Natural killer cell (primary cell): ENCODE measurements around the gene IPPK. TPM values are rescaled to one million over a fixed set of nuclear protein-coding genes. Genes with fewer than 3 reads are reported as not detected.
A peak's percentile ranks its signal among the peaks of the same experiment; 100 is the strongest.
"Not testable (repeated sequence)": the region's sequence is repeated elsewhere in the genome, so short reads cannot be mapped to it uniquely, and the experiment has no call there.

Experiments
- ATAC-seq, 3 donors: fragments of 150-1000 bp in 2 of 3; fragments of 200-7000 bp in 1 of 3; cut with Tn5 transposase; 1 replicate in 1 of 3; 2 replicates in 2 of 3; pipeline ENCODE4 v1.10.0; 2021; ENCODE audit warnings: mild to moderate bottlenecking in 2 of 3, moderate library complexity in 2 of 3
- DNase-seq, 2 donors: peaks; one replicate each; pipeline versions ENCODE4 v3.0.0 to v3.0.0-alpha.2; 2013 to 2021; ENCODE audit warnings: mixed read lengths in 1 of 2
- H3K27ac ChIP-seq: one replicate; pipeline ENCODE4 v1.5.1; 2013; ENCODE audit warnings: mild to moderate bottlenecking, low read length
- H3K27me3 ChIP-seq: one replicate; pipeline ENCODE4 v1.6.1; 2013; ENCODE audit warnings: low read length; ENCODE audit not compliant: control insufficient read depth, insufficient read depth
- H3K36me3 ChIP-seq: one replicate; pipeline ENCODE4 v1.6.1; 2013; ENCODE audit warnings: low read length; ENCODE audit not compliant: control insufficient read depth, insufficient read depth
- H3K4me1 ChIP-seq: one replicate; pipeline ENCODE4 v1.6.1; 2013; ENCODE audit warnings: low read length; ENCODE audit not compliant: control insufficient read depth, insufficient read depth
- H3K4me3 ChIP-seq: one replicate; pipeline ENCODE4 v1.5.1; 2013; ENCODE audit warnings: low read length
- H3K9me3 ChIP-seq: one replicate; pipeline ENCODE4 v1.6.1; 2013; ENCODE audit warnings: low read length; ENCODE audit not compliant: control insufficient read depth, insufficient read depth
- H3K27ac Mint-ChIP-seq, 2 donors: one replicate each; pipeline ENCODE4 v1.8.0; 2022; ENCODE audit warnings: mild to moderate bottlenecking in 2 of 2, mixed read lengths in 2 of 2, moderate library complexity in 1 of 2
- H3K27me3 Mint-ChIP-seq, 2 donors: one replicate each; pipeline ENCODE4 v1.8.0; 2022; ENCODE audit warnings: low read depth in 2 of 2, mixed read lengths in 2 of 2
- H3K36me3 Mint-ChIP-seq: one replicate; pipeline ENCODE4 v1.8.0; 2022; ENCODE audit warnings: mixed read lengths
- H3K4me1 Mint-ChIP-seq, 2 donors: one replicate each; pipeline ENCODE4 v1.8.0; 2022; ENCODE audit warnings: mixed read lengths in 2 of 2
- H3K4me3 Mint-ChIP-seq: one replicate; pipeline ENCODE4 v1.8.0; 2022; ENCODE audit warnings: mild to moderate bottlenecking, moderate library complexity, mixed read lengths
- H3K9me3 Mint-ChIP-seq, 2 donors: one replicate each; pipeline ENCODE4 v1.8.0; 2022; ENCODE audit warnings: mixed read lengths in 2 of 2
- WGBS: methylation state at CpG from one replicate; pipeline ENCODE4 v1.1.7; 2013; ENCODE audit warnings: missing lambda C conversion rate; ENCODE audit not compliant: insufficient coverage; 5-methylcytosine and 5-hydroxymethylcytosine counted together
- intact Hi-C: fragments of 100-400 bp; cut with micrococcal nuclease; formaldehyde crosslinking; loops from one replicate; pipeline ENCODE4 v1.14.2; 2022
- total RNA-seq, 4 donors: library from RNA; stranded (reverse); fragments of 120-200 nt in 1 of 4; gene quantifications; one replicate each; pipeline versions ENCODE4 v1.2.3 to v1.2.4, GENCODE V29; 2013 to 2022
- TF ChIP-seq, protein P1 (sequence below): fragments of 200-600 bp; IDR thresholded peaks from one replicate; pipeline ENCODE4 v1.8.0; 2022; ENCODE audit warnings: antibody characterized with exemption

Gene IPPK
- total RNA-seq, 3 donors from 2014 or later (not counting 1 experiment from before 2014, with no cell fraction given): 4.9 to 9.2 (median 6.7) TPM

DNA sequence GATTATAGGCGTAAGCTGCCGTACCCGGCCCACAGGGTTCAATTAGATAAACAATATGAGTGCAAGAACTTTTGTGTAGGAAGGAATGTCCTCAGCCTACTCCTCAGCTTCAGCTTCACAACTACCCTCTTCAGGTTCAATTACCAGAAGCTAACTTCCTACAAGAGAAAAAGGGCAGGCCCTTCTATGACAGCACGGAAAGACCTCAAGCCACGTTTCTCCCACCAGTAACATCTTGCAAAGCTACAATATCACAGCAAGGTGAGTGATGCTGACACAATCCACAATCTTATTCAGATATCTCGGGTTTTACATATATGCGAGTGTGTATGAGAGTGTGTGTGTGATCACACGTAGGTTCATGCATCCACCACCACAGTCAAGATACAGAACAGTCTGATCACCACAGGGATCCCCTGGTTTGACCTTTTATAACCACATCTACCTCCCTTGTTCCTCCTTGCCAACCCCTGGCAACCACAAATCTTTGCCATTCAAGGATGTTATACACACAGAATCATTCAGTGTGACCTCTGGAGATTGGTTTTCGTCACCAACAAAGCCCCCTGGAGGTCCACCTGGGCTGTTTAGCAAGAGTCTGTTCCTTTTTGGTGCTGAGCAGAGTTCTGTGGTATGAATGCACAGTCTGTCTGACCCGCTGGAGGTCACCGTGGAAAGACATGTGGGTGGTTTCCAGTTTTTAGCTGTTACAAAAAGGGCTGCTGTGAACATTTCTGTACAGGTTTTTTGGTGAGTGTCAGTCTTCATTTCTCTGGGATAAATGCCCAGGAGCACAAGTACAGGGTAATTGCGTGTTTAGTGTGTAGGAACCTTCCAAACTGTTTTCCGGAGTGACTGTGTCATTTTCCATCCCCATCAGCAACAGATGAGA, 38.2 kb downstream of the IPPK start:
- Mint-ChIP-seq H3K9me3 (no peaks in the 10 kb centered on the region), H3K4me3 (no peak overlapping the region), H3K27me3 (no peaks in the 10 kb centered on the region), H3K36me3 (no peaks in the 10 kb centered on the region), H3K27ac (peak overlapping the region in 1 of 2 donors; percentile 49), H3K4me1 (peaks cover 0 to 4% of the 10 kb centered on the region in 2 donors)
- Histone ChIP-seq H3K4me3 (no peak overlapping the region), H3K27me3 (no peaks in the 10 kb centered on the region), H3K36me3 (peaks cover 32% of the 10 kb centered on the region), H3K9me3 (no peaks in the 10 kb centered on the region), H3K27ac (no peak overlapping the region), H3K4me1 (no peaks in the 10 kb centered on the region)
- ATAC-seq (peak in 2 of 3 donors; percentile 18 to 41), DNase-seq (peak in 1 of 2 donors; percentile 6)
- TF ChIP-seq, protein P1, sequence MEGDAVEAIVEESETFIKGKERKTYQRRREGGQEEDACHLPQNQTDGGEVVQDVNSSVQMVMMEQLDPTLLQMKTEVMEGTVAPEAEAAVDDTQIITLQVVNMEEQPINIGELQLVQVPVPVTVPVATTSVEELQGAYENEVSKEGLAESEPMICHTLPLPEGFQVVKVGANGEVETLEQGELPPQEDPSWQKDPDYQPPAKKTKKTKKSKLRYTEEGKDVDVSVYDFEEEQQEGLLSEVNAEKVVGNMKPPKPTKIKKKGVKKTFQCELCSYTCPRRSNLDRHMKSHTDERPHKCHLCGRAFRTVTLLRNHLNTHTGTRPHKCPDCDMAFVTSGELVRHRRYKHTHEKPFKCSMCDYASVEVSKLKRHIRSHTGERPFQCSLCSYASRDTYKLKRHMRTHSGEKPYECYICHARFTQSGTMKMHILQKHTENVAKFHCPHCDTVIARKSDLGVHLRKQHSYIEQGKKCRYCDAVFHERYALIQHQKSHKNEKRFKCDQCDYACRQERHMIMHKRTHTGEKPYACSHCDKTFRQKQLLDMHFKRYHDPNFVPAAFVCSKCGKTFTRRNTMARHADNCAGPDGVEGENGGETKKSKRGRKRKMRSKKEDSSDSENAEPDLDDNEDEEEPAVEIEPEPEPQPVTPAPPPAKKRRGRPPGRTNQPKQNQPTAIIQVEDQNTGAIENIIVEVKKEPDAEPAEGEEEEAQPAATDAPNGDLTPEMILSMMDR: no peak
- intact Hi-C loops: loop anchor here (5.0 kb wide), 1 partner anchor 289 kb away; no protein-coding TSS in a partner anchor
- 70% methylated on average over 7 of the region's 13 CpGs for WGBS

DNA sequence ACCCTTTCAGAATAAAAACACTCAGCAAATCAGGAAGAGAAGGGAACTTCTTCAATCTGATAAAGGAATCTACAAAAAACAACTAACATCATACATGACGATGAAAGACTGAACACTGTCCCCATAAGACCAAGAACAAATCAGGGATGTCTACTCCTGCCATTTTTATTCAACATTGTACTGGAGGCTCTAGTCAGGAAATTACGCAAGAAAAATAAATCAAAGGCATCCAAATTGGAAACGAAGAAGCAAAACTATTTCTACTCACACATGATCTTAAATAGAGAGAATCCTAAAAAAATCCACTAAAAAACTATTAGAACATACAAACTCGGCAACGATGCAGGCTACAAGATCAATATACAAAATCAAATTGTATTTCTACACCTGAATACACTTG, 42.3 kb downstream of the IPPK start:
- Mint-ChIP-seq H3K9me3 (no peaks in the 10 kb centered on the region), H3K27me3 (no peaks in the 10 kb centered on the region), H3K36me3 (no peaks in the 10 kb centered on the region), H3K4me3 (no peak overlapping the region), H3K27ac (no peak overlapping the region), H3K4me1 (peaks cover 0 to 10% of the 10 kb centered on the region in 2 donors)
- ATAC-seq (no peak), DNase-seq (no peak)
- WGBS: 84% methylated on average over 5 of the region's 5 CpGs
- peaks cover 17% of the 10 kb centered on the region for H3K36me3 ChIP-seq
- no peak overlapping the region for H3K27ac ChIP-seq
- H3K4me1 ChIP-seq: no peaks in the 10 kb centered on the region
- H3K9me3 ChIP-seq: no peaks in the 10 kb centered on the region
- H3K27me3 ChIP-seq: no peaks in the 10 kb centered on the region
- intact Hi-C loops: no loop called here
- TF ChIP-seq, protein P1: no peak
- no peak overlapping the region for H3K4me3 ChIP-seq

DNA sequence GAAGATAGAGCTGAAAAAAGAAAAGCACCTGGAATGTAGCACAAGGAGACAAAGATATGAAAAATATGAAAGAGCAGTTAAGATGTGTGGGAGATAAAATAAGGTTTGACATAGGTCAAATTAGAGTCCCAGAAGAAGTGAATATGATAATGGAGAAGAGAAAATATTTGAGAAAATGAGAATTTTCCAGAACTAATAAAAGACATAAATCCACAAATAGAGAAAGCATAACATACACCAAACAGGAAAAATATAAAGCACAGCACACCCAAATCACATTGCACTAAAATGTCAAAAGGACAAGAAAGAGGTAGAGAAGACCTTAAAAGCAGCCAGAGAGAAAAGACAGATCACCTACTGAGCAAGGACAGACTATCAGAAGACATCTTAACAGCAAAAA, 43.4 kb downstream of the IPPK start:
- Histone ChIP-seq H3K9me3 (no peaks in the 10 kb centered on the region), H3K4me3 (no peak overlapping the region), H3K4me1 (no peaks in the 10 kb centered on the region), H3K27me3 (no peaks in the 10 kb centered on the region), H3K27ac (no peak overlapping the region), H3K36me3 (peaks cover 18% of the 10 kb centered on the region)
- intact Hi-C loops: no loop called here
- peaks cover 0 to 10% of the 10 kb centered on the region in 2 donors for H3K4me1 Mint-ChIP-seq
- DNase-seq (no peak), ATAC-seq (no peak)
- H3K9me3 Mint-ChIP-seq: no peaks in the 10 kb centered on the region
- no peaks in the 10 kb centered on the region for H3K27me3 Mint-ChIP-seq
- TF ChIP-seq, protein P1: no peak
- H3K4me3 Mint-ChIP-seq: no peak overlapping the region
- H3K27ac Mint-ChIP-seq: no peak overlapping the region
- H3K36me3 Mint-ChIP-seq: no peaks in the 10 kb centered on the region

DNA sequence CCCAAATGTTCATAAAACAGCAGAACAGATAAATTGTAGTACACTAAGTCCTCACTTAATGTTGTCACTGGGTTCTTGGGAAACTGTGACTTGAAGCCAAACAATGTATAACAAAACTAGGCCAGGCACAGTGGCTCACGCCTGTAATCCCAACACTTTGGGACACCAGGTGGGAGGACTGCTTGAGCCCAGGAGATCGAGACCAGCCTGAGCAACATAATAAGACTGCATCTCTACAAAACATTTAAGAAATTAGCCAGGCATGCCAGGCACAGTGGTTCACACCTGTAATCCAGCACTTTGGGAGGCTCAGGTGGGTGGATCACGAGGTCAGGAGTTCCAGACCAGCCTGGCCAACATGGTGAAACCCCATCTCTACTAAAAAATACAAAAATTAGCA, 46.0 kb downstream of the IPPK start:
- WGBS: 100% methylated on average over 3 of the region's 3 CpGs

More for the DNA sequence above, 46.0 kb downstream of the IPPK start:
- H3K4me1 Mint-ChIP-seq, H3K4me3 ChIP-seq, H3K27me3 Mint-ChIP-seq, H3K9me3 ChIP-seq, ATAC-seq, H3K4me3 Mint-ChIP-seq, H3K27ac Mint-ChIP-seq, H3K4me1 ChIP-seq, intact Hi-C loops, H3K9me3 Mint-ChIP-seq, H3K27ac ChIP-seq, H3K27me3 ChIP-seq, H3K36me3 Mint-ChIP-seq, DNase-seq: not testable (repeated sequence)
- H3K36me3 ChIP-seq: peaks cover 26% of the 10 kb centered on the region
